ENCODE results near the gene DPP4. TPM values are rescaled to one million over a fixed set of nuclear protein-coding genes. Genes with fewer than 3 reads are reported as not detected.
A peak's percentile ranks its signal among the peaks of the same experiment; 100 is the strongest.

The DPP4 gene
- total RNA-seq, 1 experiment from 2014 or later, result 2.8 TPM

DNA sequence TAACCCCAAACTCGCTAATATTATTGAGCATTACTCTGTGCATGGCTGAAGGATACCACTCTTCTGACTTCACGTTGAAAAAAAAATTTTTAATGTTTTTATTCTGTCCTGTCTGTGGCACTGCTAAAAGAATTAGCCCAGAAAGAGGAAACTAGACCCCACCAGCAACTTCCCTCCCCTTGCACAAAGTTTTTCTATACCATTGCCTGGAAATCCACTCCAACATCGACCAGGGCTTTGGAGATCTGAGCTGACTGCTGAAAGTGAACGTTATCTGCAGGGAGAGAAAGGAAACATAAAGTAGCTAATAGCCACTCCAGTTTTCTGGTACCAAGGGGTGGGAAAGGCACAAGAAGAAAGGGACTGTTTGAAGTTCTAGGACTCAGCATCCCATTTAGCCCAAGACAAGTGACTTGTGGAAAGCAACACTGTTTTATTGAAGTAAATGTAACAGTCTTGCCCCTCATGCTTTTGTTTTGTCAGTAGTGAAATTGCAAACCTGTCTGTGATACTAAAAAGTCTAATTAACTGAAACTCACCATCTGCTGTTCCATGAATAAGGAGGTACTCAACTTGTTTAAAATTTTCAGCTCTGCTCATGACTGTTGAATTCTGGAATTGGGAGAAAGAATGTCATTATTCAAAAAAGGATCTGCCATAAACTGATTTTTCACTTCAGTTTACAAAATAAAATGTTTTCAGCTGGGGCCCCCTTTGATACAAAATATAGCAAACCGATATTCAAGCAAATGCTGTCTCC is 79.1 kb downstream of the DPP4 start:
- Histone ChIP-seq H2AFZ (ENCODE audit: low read length) (no peak overlapping the region), H2BK5ac (ENCODE audit: insufficient read length, low read length) (no peak overlapping the region), H3K56ac (ENCODE audit: insufficient read length, low read depth, low read length) (no peak overlapping the region), H2BK120ac (ENCODE audit: low read depth, low read length, poor library complexity, severe bottlenecking) (no peak overlapping the region), H2BK15ac (ENCODE audit: low read depth, low read length) (no peak overlapping the region), H3K27ac (ENCODE audit: insufficient read length, low read depth, low read length) (no peak overlapping the region), H4K20me1 (ENCODE audit: control insufficient read depth, insufficient read depth, insufficient read length) (no peaks in the 10 kb centered on the region), H4K91ac (ENCODE audit: insufficient read length, low read depth, low read length) (no peak overlapping the region), H3K18ac (ENCODE audit: insufficient read length, low read depth, low read length) (no peak overlapping the region), H3K9ac (ENCODE audit: extremely low read depth, insufficient read length, low read length) (no peak overlapping the region), H3K23ac (ENCODE audit: insufficient read length, low read depth, low read length) (no peak overlapping the region), H3T11ph (ENCODE audit: low read length) (no peak overlapping the region), H2AK5ac (ENCODE audit: insufficient read length, low read length) (no peak overlapping the region), H2BK12ac (ENCODE audit: insufficient read length, low read depth, low read length) (no peak overlapping the region), H4K8ac (replicated peaks; ENCODE audit: insufficient read length, low read depth, low read length) (no peak overlapping the region), H4K5ac (ENCODE audit: insufficient read length, low read depth, low read length) (no peak overlapping the region), H2BK20ac (ENCODE audit: low read depth, low read length, poor library complexity, severe bottlenecking) (no peak overlapping the region), H3K4ac (ENCODE audit: low read depth, low read length) (no peak overlapping the region), H3K14ac (ENCODE audit: insufficient read depth, low read length) (no peak overlapping the region), H3K79me1 (ENCODE audit: insufficient read depth, low read depth, low read length, poor library complexity, severe bottlenecking) (no peaks in the 10 kb centered on the region), H3K4me2 (ENCODE audit: insufficient read depth, insufficient read length, low read length) (no peak overlapping the region), H3K9me3 (ENCODE audit: control insufficient read depth, low read depth, low read length) (no peaks in the 10 kb centered on the region), H3K79me2 (ENCODE audit: insufficient read depth, low read length) (no peaks in the 10 kb centered on the region), H3K4me1 (ENCODE audit: insufficient read depth, low read length) (peaks cover 2% of the 10 kb centered on the region; the same call in 1 of the 2 replicates), H3K23me2 (ENCODE audit: insufficient read length, low read depth, low read length, poor library complexity, severe bottlenecking) (no peaks in the 10 kb centered on the region), H3K27me3 (ENCODE audit: insufficient read depth, low read length) (no peaks in the 10 kb centered on the region)
- peaks cover 16 to 22% of the 10 kb centered on the region in 2 experiments for H3K4me1 Mint-ChIP-seq
- H3K4me3 Mint-ChIP-seq, result no peak overlapping the region
- no peaks in the 10 kb centered on the region for H3K9me3 Mint-ChIP-seq
- no peak for DNase-seq
- WGBS (ENCODE audit: extremely low coverage, insufficient read length, low lambda C conversion rate), result no CpG with 5 or more reads among the region's 5 CpGs
- H3K27me3 Mint-ChIP-seq (ENCODE audit: low read depth), result no peaks in the 10 kb centered on the region
- no peaks in the 10 kb centered on the region for H3K36me3 Mint-ChIP-seq (ENCODE audit: insufficient read depth in 1 of 3, low read depth in 3 of 3)
- TF ChIP-seq, protein P1, sequence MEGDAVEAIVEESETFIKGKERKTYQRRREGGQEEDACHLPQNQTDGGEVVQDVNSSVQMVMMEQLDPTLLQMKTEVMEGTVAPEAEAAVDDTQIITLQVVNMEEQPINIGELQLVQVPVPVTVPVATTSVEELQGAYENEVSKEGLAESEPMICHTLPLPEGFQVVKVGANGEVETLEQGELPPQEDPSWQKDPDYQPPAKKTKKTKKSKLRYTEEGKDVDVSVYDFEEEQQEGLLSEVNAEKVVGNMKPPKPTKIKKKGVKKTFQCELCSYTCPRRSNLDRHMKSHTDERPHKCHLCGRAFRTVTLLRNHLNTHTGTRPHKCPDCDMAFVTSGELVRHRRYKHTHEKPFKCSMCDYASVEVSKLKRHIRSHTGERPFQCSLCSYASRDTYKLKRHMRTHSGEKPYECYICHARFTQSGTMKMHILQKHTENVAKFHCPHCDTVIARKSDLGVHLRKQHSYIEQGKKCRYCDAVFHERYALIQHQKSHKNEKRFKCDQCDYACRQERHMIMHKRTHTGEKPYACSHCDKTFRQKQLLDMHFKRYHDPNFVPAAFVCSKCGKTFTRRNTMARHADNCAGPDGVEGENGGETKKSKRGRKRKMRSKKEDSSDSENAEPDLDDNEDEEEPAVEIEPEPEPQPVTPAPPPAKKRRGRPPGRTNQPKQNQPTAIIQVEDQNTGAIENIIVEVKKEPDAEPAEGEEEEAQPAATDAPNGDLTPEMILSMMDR (conservative IDR thresholded peaks at IDR 0.05), result no peak
- 0 out of 7 replicates have a peak overlapping the region, but pooled peaks of 1 of the 3 experiments have one; percentile 25 for H3K27ac Mint-ChIP-seq

Data from H9 (cell line).